ENCODE results near the gene AZGP1. TPM values are rescaled to one million over a fixed set of nuclear protein-coding genes. Genes with fewer than 3 reads are reported as not detected.
A peak's percentile ranks its signal among the peaks of the same experiment; 100 is the strongest.

Gene AZGP1
- total RNA-seq, 1 donor from 2014 or later: not detected

DNA sequence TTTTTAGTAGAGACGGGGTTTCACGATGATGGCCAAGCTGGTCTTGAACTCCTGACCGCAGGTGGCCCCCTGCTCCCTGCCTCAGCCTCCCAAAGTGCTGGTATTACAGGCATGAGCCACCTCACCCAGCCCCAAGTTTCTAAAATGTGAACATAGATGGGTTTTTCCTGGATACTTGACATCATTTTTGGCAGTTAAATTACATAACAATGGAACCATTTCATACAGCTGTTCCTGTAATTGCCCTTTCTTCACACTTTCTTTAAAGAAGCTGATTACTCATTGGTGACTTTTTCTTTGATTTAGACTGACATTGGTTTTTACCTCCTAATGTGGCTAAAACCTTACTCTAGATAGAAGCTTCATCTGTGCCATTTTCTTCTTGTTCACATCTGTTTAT lies 45.5 kb upstream of the AZGP1 start:
- Mint-ChIP-seq H3K27me3 (ENCODE audit: low read depth) (no peaks in the 10 kb centered on the region), H3K9me3 (ENCODE audit: low read depth) (no peaks in the 10 kb centered on the region), H3K4me3 (ENCODE audit: unreplicated experiment) (no peak overlapping the region), H3K27ac (ENCODE audit: unreplicated experiment) (no peak overlapping the region), H3K4me1 (ENCODE audit: low read depth) (peaks cover 22% of the 10 kb centered on the region), H3K36me3 (ENCODE audit: low read depth) (peaks cover 17% of the 10 kb centered on the region)
- DNase-seq (ENCODE audit: low spot score): no peak
- TF ChIP-seq, protein P1, sequence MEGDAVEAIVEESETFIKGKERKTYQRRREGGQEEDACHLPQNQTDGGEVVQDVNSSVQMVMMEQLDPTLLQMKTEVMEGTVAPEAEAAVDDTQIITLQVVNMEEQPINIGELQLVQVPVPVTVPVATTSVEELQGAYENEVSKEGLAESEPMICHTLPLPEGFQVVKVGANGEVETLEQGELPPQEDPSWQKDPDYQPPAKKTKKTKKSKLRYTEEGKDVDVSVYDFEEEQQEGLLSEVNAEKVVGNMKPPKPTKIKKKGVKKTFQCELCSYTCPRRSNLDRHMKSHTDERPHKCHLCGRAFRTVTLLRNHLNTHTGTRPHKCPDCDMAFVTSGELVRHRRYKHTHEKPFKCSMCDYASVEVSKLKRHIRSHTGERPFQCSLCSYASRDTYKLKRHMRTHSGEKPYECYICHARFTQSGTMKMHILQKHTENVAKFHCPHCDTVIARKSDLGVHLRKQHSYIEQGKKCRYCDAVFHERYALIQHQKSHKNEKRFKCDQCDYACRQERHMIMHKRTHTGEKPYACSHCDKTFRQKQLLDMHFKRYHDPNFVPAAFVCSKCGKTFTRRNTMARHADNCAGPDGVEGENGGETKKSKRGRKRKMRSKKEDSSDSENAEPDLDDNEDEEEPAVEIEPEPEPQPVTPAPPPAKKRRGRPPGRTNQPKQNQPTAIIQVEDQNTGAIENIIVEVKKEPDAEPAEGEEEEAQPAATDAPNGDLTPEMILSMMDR (IDR thresholded peaks at IDR 0.05): no peak

DNA sequence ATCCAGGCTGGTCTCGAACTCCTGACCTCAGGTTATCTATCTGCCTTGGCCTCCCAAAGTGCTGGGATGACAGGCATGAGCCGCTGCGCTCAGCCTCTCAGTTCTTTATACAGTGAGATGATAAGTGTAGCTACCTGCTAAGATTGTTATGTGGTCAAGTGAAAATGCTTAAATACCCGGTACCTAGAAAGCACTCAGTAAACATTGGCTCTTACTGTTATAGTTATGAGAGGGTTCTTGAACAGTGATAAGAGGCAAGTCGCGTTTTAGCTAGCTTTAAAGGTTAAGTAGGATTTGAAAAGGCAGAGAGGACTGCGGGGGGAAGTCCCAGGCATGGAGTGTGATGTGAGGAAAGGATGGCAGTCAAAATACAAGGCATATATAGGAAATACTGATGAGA lies 44.1 kb upstream of the AZGP1 start:
- Mint-ChIP-seq H3K4me3 (ENCODE audit: unreplicated experiment) (no peak overlapping the region), H3K27ac (ENCODE audit: unreplicated experiment) (no peak overlapping the region), H3K4me1 (ENCODE audit: low read depth) (peaks cover 29% of the 10 kb centered on the region), H3K27me3 (ENCODE audit: low read depth) (no peaks in the 10 kb centered on the region), H3K36me3 (ENCODE audit: low read depth) (peaks cover 11% of the 10 kb centered on the region), H3K9me3 (ENCODE audit: low read depth) (no peaks in the 10 kb centered on the region)
- TF ChIP-seq, protein P1 (IDR thresholded peaks at IDR 0.05): no peak
- no peak for DNase-seq (ENCODE audit: low spot score)

DNA sequence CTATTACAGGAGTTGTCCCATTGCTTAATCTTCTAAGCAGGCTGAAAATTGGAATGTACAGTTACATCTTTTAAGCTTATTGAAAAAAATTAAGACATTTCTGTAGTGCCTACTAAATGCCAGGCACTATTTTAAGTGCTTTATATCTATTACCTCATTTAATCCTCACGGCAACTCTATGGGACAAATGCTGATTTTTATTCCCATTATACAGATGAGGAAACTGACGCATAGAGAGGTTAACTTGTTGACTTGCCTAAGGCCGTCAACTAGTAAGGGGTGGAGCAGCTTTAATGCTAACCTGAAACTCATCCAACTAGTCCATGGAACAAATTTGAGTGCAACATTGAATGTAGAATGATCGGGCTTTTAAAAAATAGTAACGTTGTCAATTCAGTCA lies 42.0 kb upstream of the AZGP1 start:
- TF ChIP-seq, protein P1 (IDR thresholded peaks at IDR 0.05): no peak
- DNase-seq (ENCODE audit: low spot score): no peak
- Mint-ChIP-seq H3K4me3 (ENCODE audit: unreplicated experiment) (no peak overlapping the region), H3K27ac (ENCODE audit: unreplicated experiment) (no peak overlapping the region), H3K4me1 (ENCODE audit: low read depth) (peaks cover 31% of the 10 kb centered on the region), H3K9me3 (ENCODE audit: low read depth) (no peaks in the 10 kb centered on the region), H3K27me3 (ENCODE audit: low read depth) (no peaks in the 10 kb centered on the region), H3K36me3 (ENCODE audit: low read depth) (peaks cover 2% of the 10 kb centered on the region)

DNA sequence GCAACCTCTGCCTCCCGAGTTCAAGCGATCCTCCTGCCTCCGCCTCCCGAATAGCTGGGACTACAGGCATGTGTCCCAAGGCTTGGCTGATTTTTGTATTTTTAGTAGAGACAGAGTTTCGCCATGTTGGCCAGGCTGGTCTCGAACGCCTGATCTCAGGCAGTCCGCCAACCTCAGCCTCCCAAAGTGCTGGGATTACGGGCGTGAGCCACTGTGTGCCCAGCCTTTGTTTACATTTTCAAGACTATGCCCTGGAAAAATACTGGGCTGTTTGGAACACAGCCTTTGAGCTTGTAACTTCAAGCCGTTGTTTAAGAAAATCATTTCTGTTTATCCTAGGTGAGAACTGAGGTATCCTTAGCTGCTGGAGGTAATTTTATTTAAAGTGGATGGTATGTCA lies 41.5 kb upstream of the AZGP1 start:
- no peaks in the 10 kb centered on the region for H3K36me3 Mint-ChIP-seq (ENCODE audit: low read depth)
- no peak for DNase-seq (ENCODE audit: low spot score)
- TF ChIP-seq, protein P1 (IDR thresholded peaks at IDR 0.05): no peak
- H3K4me1 Mint-ChIP-seq (ENCODE audit: low read depth): peaks cover 31% of the 10 kb centered on the region
- no peaks in the 10 kb centered on the region for H3K9me3 Mint-ChIP-seq (ENCODE audit: low read depth)
- H3K4me3 Mint-ChIP-seq (ENCODE audit: unreplicated experiment): peak overlapping the region; percentile 46
- no peaks in the 10 kb centered on the region for H3K27me3 Mint-ChIP-seq (ENCODE audit: low read depth)
- H3K27ac Mint-ChIP-seq (ENCODE audit: unreplicated experiment): peak overlapping the region; percentile 59

DNA sequence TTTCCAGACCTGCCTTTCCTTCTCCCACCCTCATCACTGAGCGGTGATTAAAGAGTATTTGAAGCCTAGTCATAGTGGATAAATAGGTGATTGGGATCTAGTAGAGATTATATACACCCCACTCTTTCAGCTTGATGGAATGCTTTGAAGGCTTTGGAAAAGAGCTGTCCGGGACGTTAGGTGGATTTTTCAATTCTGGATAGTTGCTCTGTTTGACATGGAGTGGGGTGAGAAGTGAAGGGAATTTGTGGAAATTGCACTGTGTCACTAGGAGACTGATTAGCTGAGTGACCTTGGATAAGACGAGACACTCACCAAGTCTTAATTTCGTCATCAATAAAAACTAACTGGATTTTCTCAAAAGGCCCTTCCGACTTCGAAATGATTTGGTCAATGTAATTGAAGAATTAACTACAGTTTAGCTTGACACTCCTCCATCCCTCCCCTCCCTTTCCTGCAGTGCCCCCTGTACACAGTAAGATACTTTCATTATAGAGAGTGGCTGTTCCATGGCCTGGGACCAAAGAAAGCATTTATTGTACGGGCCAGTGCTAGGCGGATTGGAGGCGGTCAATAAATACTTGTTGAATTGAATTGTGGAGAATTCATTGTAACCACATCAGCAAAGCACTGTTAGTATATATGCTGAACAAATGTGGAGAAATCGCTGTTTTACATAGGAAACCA lies 40.5 kb upstream of the AZGP1 start:
- TF ChIP-seq, protein P1 (IDR thresholded peaks at IDR 0.05): peak; percentile 34
- Mint-ChIP-seq H3K27ac (ENCODE audit: unreplicated experiment) (peak overlapping the region; percentile 84), H3K4me3 (ENCODE audit: unreplicated experiment) (peak overlapping the region; percentile 91), H3K4me1 (ENCODE audit: low read depth) (peaks cover 31% of the 10 kb centered on the region), H3K27me3 (ENCODE audit: low read depth) (peaks cover 3% of the 10 kb centered on the region), H3K36me3 (ENCODE audit: low read depth) (no peaks in the 10 kb centered on the region), H3K9me3 (ENCODE audit: low read depth) (no peaks in the 10 kb centered on the region)
- no peak for DNase-seq (ENCODE audit: low spot score)

All from chondrocyte (in vitro differentiated cells).